ENCODE data around the gene NR3C2.
"Not testable (repeated sequence)": the region's sequence is repeated elsewhere in the genome, so short reads cannot be mapped to it uniquely, and the experiment has no call there.

Gene NR3C2

GRCh38 chr4:148109216-148109615 is 333.0 kb downstream of the NR3C2 start:
- no peak for DNase-seq (ENCODE audit: low read depth)

- no peak for DNase-seq (ENCODE audit: low read depth)
These were observed 333.4 kb downstream of the NR3C2 start for GRCh38 chr4:148108766-148109165.

GRCh38 chr4:148103597-148104355 is 338.4 kb downstream of the NR3C2 start:
- no peak for DNase-seq (ENCODE audit: low read depth)

GRCh38 chr4:148101790-148102189 is 340.4 kb downstream of the NR3C2 start:
- DNase-seq (ENCODE audit: low read depth): no peak

GRCh38 chr4:148101235-148101634 is 341.0 kb downstream of the NR3C2 start:
- no peak for DNase-seq (ENCODE audit: low read depth)

- no peak for DNase-seq (ENCODE audit: low read depth)
These were observed 344.4 kb downstream of the NR3C2 start for GRCh38 chr4:148097801-148098200.

- DNase-seq (ENCODE audit: low read depth): no peak
These were observed 346.8 kb downstream of the NR3C2 start for GRCh38 chr4:148095346-148095923.

GRCh38 chr4:148094149-148094548 is 348.1 kb downstream of the NR3C2 start:
- no peak for DNase-seq (ENCODE audit: low read depth)

- no peak for DNase-seq (ENCODE audit: low read depth)
These were observed 349.1 kb downstream of the NR3C2 start for GRCh38 chr4:148093065-148093464.

GRCh38 chr4:148092316-148093014 is 349.7 kb downstream of the NR3C2 start:
- DNase-seq (ENCODE audit: low read depth): no peak

- DNase-seq (ENCODE audit: low read depth): no peak
These were observed 350.3 kb downstream of the NR3C2 start for GRCh38 chr4:148091896-148092295.

GRCh38 chr4:148090503-148091476 is 351.4 kb downstream of the NR3C2 start:
- no peak for DNase-seq (ENCODE audit: low read depth)

- no peak for DNase-seq (ENCODE audit: low read depth)
These were observed 352.2 kb downstream of the NR3C2 start for GRCh38 chr4:148090029-148090428.

- no peak for DNase-seq (ENCODE audit: low read depth)
These were observed 352.6 kb downstream of the NR3C2 start for GRCh38 chr4:148089624-148090023.

- not testable (repeated sequence) for DNase-seq (ENCODE audit: low read depth)
These were observed 359.1 kb downstream of the NR3C2 start for GRCh38 chr4:148083073-148083472.

GRCh38 chr4:148081745-148082144 is 360.5 kb downstream of the NR3C2 start:
- no peak for DNase-seq (ENCODE audit: low read depth)

- DNase-seq (ENCODE audit: low read depth): no peak
These were observed 360.9 kb downstream of the NR3C2 start for GRCh38 chr4:148081267-148081666.

GRCh38 chr4:148079961-148080360 is 362.3 kb downstream of the NR3C2 start:
- DNase-seq (ENCODE audit: low read depth): no peak

- no peak for DNase-seq (ENCODE audit: low read depth)
These were observed 364.2 kb downstream of the NR3C2 start for GRCh38 chr4:148078061-148078460.

GRCh38 chr4:148077581-148077980 is 364.6 kb downstream of the NR3C2 start:
- no peak for DNase-seq (ENCODE audit: low read depth)

GRCh38 chr4:148076964-148077363 is 365.2 kb downstream of the NR3C2 start:
- no peak for DNase-seq (ENCODE audit: low read depth)

- no peak for DNase-seq (ENCODE audit: low read depth)
These were observed 366.8 kb downstream of the NR3C2 start for GRCh38 chr4:148075438-148075837.
